ENCODE results near the gene DGKZ.

DNA sequence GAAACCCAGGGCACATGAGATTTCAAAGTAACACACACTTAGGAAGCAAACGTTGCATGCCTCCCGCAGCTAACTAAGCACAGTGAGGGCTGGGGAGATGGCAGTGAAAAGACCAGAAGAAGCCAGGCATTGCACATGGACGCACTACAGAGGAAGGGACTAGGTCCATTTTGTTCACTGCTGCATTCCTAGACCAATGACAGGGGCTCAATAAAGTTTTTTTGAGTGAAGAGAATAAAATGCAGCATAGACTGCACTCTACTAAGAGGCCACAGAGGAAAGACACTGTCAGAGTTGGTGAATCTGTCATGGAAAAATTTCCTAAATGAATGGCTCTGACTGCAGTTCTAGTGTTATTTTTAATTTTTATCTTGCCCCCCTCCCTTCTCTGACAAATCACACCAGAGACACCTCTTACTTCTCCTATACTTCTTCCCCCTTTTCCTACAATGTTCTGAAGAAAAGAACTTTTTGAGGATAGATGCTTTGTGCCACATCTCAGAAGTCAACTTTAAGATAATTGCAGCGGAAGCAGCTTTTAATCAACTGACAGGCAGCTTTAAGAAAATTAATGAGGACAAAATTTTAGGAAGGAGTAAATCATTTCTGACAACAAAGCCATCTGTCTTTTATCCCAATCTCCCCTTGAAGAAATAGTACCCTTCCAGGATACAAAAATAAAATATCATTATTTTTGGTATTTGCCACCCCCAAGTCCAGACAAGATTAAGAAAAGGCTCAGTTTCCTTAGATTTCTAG is 79.1 kb downstream of the DGKZ start:
- TF ChIP-seq, protein P1, sequence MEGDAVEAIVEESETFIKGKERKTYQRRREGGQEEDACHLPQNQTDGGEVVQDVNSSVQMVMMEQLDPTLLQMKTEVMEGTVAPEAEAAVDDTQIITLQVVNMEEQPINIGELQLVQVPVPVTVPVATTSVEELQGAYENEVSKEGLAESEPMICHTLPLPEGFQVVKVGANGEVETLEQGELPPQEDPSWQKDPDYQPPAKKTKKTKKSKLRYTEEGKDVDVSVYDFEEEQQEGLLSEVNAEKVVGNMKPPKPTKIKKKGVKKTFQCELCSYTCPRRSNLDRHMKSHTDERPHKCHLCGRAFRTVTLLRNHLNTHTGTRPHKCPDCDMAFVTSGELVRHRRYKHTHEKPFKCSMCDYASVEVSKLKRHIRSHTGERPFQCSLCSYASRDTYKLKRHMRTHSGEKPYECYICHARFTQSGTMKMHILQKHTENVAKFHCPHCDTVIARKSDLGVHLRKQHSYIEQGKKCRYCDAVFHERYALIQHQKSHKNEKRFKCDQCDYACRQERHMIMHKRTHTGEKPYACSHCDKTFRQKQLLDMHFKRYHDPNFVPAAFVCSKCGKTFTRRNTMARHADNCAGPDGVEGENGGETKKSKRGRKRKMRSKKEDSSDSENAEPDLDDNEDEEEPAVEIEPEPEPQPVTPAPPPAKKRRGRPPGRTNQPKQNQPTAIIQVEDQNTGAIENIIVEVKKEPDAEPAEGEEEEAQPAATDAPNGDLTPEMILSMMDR (IDR thresholded peaks at IDR 0.05): no peak
- no peak for TF ChIP-seq ZFX (IDR thresholded peaks at IDR 0.05; ENCODE audit: borderline replicate concordance)

Data from 22Rv1 (cell line).